ENCODE results near the gene LAPTM4A. TPM values are rescaled to one million over a fixed set of nuclear protein-coding genes. Genes with fewer than 3 reads are reported as not detected.

Gene LAPTM4A
- total RNA-seq, 3 donors from 2014 or later = 199 to 349 (median 264) TPM

DNA sequence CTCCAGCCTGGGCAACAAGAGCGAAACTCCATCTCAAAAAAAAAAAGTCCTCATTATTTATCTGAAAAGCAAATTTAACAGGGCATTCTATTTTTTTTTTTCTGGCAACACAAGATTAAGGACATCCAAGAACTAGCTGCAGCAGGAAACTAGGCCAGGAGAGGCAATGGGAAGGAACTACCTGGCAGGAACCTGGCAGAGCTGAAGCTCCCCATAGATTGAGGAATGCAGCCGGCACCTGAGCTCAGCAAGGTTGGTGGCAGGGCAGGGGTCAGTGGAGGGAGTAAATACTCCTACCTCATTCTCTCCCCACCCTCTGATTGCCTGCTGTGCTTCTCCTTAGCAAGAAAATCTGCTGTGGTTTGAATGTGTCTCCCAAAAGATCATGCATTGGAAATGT is 30.4 kb upstream of the LAPTM4A start:
- no peak for TF ChIP-seq POLR2AphosphoS5 (IDR thresholded peaks at IDR 0.05)
- TF ChIP-seq POLR2A (IDR thresholded peaks at IDR 0.05) = no peak
- TF ChIP-seq CTCF (IDR thresholded peaks at IDR 0.05) = no peak
- Histone ChIP-seq H3K4me3 (no peak overlapping the region), H3K9me3 (no peaks in the 10 kb centered on the region), H3K27me3 (no peaks in the 10 kb centered on the region), H3K27ac (no peak overlapping the region), H3K4me1 (no peaks in the 10 kb centered on the region), H3K36me3 (no peaks in the 10 kb centered on the region)
- no peak for DNase-seq (ENCODE audit: low spot score in 2 of 2)
- intact Hi-C loops (cut with DNase I; ENCODE audit: low total_unique reads) = no loop called here

DNA sequence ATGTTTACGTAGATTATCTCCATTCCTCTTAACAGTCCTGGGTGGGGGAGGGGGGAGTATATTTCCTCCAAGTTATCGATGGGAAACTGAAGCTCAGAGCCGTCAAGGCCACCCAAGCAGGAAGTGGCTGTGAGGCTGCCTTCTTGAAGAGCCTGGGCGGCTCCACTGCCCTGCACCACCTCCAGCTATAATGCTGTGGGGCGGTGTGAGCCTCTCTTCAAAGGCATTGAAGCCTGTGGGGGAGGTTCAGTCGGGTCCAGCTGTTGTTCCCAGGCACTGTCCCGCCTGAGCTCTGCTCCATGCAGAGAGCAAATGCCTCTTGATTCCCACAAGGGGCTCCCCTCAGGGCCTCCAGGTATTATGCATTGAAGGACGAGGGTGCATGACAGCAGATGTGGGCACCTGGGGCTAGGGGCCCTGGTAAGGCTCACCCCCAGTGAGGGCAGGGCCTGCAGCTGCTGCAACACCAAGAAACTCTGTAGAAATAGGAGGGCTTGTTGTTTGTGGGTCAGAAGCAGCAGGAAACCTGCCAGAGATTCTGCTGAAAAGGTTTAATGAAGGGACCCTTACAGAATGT is 29.5 kb upstream of the LAPTM4A start:
- Histone ChIP-seq H3K27ac (no peak overlapping the region), H3K9me3 (no peaks in the 10 kb centered on the region), H3K36me3 (no peaks in the 10 kb centered on the region), H3K27me3 (no peaks in the 10 kb centered on the region), H3K4me3 (no peak overlapping the region), H3K4me1 (no peaks in the 10 kb centered on the region)
- TF ChIP-seq CTCF (IDR thresholded peaks at IDR 0.05) = no peak
- TF ChIP-seq POLR2AphosphoS5 (IDR thresholded peaks at IDR 0.05) = no peak
- no peak for DNase-seq (ENCODE audit: low spot score in 2 of 2)
- intact Hi-C loops (cut with DNase I; ENCODE audit: low total_unique reads) = no loop called here

- intact Hi-C loops (cut with DNase I; ENCODE audit: low total_unique reads) = no loop called here
- H3K9me3 ChIP-seq = no peaks in the 10 kb centered on the region
- TF ChIP-seq POLR2AphosphoS5 (IDR thresholded peaks at IDR 0.05) = no peak
- TF ChIP-seq CTCF (IDR thresholded peaks at IDR 0.05) = no peak
- no peak for TF ChIP-seq POLR2A (IDR thresholded peaks at IDR 0.05)
- no peaks in the 10 kb centered on the region for H3K27me3 ChIP-seq
- no peak overlapping the region for H3K27ac ChIP-seq
- H3K36me3 ChIP-seq = no peaks in the 10 kb centered on the region
- no peaks in the 10 kb centered on the region for H3K4me1 ChIP-seq
- DNase-seq (ENCODE audit: low spot score in 2 of 2) = no peak
- no peak overlapping the region for H3K4me3 ChIP-seq
Observed at GRCh38 chr2:20080428-20080827, 29.0 kb upstream of the LAPTM4A start.

DNA sequence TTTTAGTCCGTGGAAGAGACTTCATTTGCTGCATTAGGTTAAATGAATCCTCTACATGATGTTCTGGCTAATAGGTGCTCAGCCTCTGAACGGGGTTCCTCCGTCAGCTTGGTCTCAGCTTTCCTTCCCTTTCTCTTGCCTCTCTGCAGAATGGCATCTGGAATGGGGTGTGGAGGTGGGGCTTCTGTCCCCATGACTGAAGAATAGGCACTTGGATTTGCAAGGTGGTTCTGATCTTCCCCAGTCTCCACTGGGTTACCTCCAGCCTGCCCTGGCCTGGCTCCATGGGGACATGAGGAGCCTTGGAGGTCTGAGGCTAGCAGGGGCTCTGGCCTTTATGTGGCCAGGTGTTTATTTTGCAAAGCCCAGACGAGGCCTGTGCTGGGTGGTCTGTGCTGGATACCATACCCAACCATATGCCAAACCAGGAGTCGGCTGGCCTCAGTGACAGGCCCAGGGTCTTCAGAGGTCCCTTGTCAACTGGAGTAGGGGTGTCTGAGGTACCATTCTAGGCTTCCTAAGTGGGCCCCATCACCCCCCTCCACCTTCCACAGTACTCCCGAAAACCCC is 28.2 kb upstream of the LAPTM4A start:
- Histone ChIP-seq H3K9me3 (no peaks in the 10 kb centered on the region), H3K4me3 (no peak overlapping the region), H3K36me3 (no peaks in the 10 kb centered on the region), H3K27me3 (no peaks in the 10 kb centered on the region), H3K27ac (no peak overlapping the region), H3K4me1 (no peaks in the 10 kb centered on the region)
- DNase-seq (ENCODE audit: low spot score in 2 of 2) = no peak
- TF ChIP-seq POLR2A (IDR thresholded peaks at IDR 0.05) (no peak), CTCF (IDR thresholded peaks at IDR 0.05) (no peak), POLR2AphosphoS5 (IDR thresholded peaks at IDR 0.05) (no peak)
- intact Hi-C loops (cut with DNase I; ENCODE audit: low total_unique reads) = no loop called here

GRCh38 chr2:20077411-20077940 is 26.0 kb upstream of the LAPTM4A start:
- TF ChIP-seq POLR2AphosphoS5 (IDR thresholded peaks at IDR 0.05) = no peak
- TF ChIP-seq POLR2A (IDR thresholded peaks at IDR 0.05) = no peak
- no peak for TF ChIP-seq CTCF (IDR thresholded peaks at IDR 0.05)

More at GRCh38 chr2:20077411-20077940, 26.0 kb upstream of the LAPTM4A start:
- Histone ChIP-seq H3K4me3 (no peak overlapping the region), H3K4me1 (no peaks in the 10 kb centered on the region), H3K27ac (no peak overlapping the region), H3K9me3 (no peaks in the 10 kb centered on the region), H3K27me3 (no peaks in the 10 kb centered on the region), H3K36me3 (no peaks in the 10 kb centered on the region)
- no peak for DNase-seq (ENCODE audit: low spot score in 2 of 2)
- intact Hi-C loops (cut with DNase I; ENCODE audit: low total_unique reads) = no loop called here

Data from breast epithelium (tissue), 4 donors.